ENCODE measurements around the gene ZFP30. TPM values are rescaled to one million over a fixed set of nuclear protein-coding genes. Genes with fewer than 3 reads are reported as not detected.

ZFP30 gene
- total and polyA plus RNA-seq, 2 of the 13 experiments (the other 11 are each of a cell fraction or from before 2014, with no cell fraction given), result 3.4 to 19.2 TPM

- no peak for TF ChIP-seq BRF2 (CRISPR knock-in tag; IDR thresholded peaks at IDR 0.05)
- TF ChIP-seq CENPBD1 (CRISPR knock-in tag; IDR thresholded peaks at IDR 0.05; ENCODE audit: borderline replicate concordance, low read depth), result no peak
- peak; percentile 76 for TF ChIP-seq ZNF883 (CRISPR knock-in tag; IDR thresholded peaks at IDR 0.05; ENCODE audit: not compliant biosample characterization)
- TF ChIP-seq RCOR2 (CRISPR knock-in tag; IDR thresholded peaks at IDR 0.05), result no peak
- peak; percentile 82; the same call in 1 of the 2 replicates for TF ChIP-seq NRL (CRISPR knock-in tag; IDR thresholded peaks at IDR 0.05; ENCODE audit: borderline replicate concordance)
- TF ChIP-seq GFI1 (CRISPR knock-in tag; IDR thresholded peaks at IDR 0.05; ENCODE audit: borderline replicate concordance), result peak; percentile 3; the same call in 1 of the 2 replicates
- TF ChIP-seq RBM22 (optimal IDR thresholded peaks at IDR 0.05; ENCODE audit: low read length), result no peak
- TF ChIP-seq ZNF816 (CRISPR knock-in tag; IDR thresholded peaks at IDR 0.05; ENCODE audit: borderline replicate concordance), result no peak
- 0 out of 2 replicates have a peak, but pooled peaks have one; percentile 34 for TF ChIP-seq DRAP1 (CRISPR knock-in tag; IDR thresholded peaks at IDR 0.05)
- TF ChIP-seq MTA3 (CRISPR knock-in tag; IDR thresholded peaks at IDR 0.05), result no peak
- no peak for TF ChIP-seq ZNF296 (CRISPR knock-in tag; conservative IDR thresholded peaks at IDR 0.05)
- TF ChIP-seq ZNF34 (CRISPR knock-in tag; IDR thresholded peaks at IDR 0.05; ENCODE audit: borderline replicate concordance), result 0 out of 2 replicates have a peak, but pooled peaks have one; percentile 71
- peak; percentile 34; the same call in 1 of the 2 replicates for TF ChIP-seq BORCS8-MEF2B (CRISPR knock-in tag; IDR thresholded peaks at IDR 0.05)
- no peak for TF ChIP-seq ZBTB1 (CRISPR knock-in tag; IDR thresholded peaks at IDR 0.05; ENCODE audit: borderline replicate concordance)
- no peak for TF ChIP-seq ZNF644 (CRISPR knock-in tag; IDR thresholded peaks at IDR 0.05; ENCODE audit: low read depth)
- TF ChIP-seq ZNF446 (CRISPR knock-in tag; IDR thresholded peaks at IDR 0.05), result 0 out of 2 replicates have a peak, but pooled peaks have one; percentile 27
- no peak for TF ChIP-seq ZNF17 (CRISPR knock-in tag; IDR thresholded peaks at IDR 0.05)
- TF ChIP-seq NR3C1 (CRISPR knock-in tag; IDR thresholded peaks at IDR 0.05), result no peak
- no peak; the same call in 1 of the 2 replicates for TF ChIP-seq ZNF503 (CRISPR knock-in tag; IDR thresholded peaks at IDR 0.05)
- TF ChIP-seq MEF2D (CRISPR knock-in tag; IDR thresholded peaks at IDR 0.05), result no peak; the same call in 1 of the 2 replicates
Measured at GRCh38 chr19:37655689-37656371, 565 bp upstream of the ZFP30 start (continued).
